GM10847 (cell line): ENCODE results near the gene PRKCSH.
A peak's percentile ranks its signal among the peaks of the same experiment; 100 is the strongest.

Source experiments
- POLR2A ChIP-seq: IDR thresholded peaks from 2 replicates; pipeline ENCODE4 v1.6.1; 2011; ENCODE audit not compliant: insufficient read length; ENCODE audit errors: extremely low read depth

The PRKCSH gene, protein sequence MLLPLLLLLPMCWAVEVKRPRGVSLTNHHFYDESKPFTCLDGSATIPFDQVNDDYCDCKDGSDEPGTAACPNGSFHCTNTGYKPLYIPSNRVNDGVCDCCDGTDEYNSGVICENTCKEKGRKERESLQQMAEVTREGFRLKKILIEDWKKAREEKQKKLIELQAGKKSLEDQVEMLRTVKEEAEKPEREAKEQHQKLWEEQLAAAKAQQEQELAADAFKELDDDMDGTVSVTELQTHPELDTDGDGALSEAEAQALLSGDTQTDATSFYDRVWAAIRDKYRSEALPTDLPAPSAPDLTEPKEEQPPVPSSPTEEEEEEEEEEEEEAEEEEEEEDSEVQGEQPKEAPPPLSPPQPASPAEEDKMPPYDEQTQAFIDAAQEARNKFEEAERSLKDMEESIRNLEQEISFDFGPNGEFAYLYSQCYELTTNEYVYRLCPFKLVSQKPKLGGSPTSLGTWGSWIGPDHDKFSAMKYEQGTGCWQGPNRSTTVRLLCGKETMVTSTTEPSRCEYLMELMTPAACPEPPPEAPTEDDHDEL

DNA sequence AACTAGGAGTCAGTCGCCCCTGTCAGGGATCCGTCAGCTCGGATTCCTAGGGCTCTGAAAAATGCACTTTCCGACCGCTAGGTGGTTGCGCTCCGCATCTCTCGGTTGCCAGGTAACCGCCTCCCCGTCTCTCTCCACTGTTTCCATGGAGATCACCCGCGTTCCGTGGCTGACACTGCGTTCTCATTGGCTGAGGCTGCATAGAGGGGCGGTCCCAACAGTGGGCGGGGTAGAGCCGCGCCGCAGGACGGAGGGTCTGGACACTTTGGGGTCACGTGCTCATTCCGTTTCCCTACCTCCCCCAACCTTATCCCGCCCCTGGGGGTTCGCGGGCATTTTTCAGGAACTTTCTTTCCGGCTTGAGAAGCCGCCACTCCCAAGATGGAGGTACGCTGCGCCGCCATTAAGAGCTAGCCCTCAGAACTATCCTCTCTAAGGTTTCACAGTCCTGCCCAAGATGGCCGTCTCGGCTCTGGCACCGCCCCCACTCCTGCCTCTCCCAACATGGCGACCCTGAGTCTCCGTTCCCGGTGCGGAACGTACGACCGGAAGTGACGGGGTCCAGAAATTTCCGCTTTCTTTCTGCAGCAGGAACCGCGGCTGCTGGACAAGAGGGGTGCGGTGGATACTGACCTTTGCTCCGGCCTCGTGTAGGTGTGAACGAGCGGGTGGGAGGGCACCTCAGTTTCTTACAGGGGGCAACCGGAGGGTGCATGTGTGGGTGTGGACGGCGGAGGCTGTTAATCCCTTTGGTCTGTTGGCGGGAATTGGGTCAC lies at the start of gene PRKCSH, which contains the start of gene ODAD3:
Gene PRKCSH (plus strand): TSS at position 579 of the 776 bp plus-strand sequence. CDS start 483 bp downstream, outside the sequence.
Gene ODAD3 (minus strand): TSS at position 65 of the 776 bp plus-strand sequence. CDS start 105 bp downstream, outside the sequence.
- peak; percentile 74 for TF ChIP-seq POLR2A

DNA sequence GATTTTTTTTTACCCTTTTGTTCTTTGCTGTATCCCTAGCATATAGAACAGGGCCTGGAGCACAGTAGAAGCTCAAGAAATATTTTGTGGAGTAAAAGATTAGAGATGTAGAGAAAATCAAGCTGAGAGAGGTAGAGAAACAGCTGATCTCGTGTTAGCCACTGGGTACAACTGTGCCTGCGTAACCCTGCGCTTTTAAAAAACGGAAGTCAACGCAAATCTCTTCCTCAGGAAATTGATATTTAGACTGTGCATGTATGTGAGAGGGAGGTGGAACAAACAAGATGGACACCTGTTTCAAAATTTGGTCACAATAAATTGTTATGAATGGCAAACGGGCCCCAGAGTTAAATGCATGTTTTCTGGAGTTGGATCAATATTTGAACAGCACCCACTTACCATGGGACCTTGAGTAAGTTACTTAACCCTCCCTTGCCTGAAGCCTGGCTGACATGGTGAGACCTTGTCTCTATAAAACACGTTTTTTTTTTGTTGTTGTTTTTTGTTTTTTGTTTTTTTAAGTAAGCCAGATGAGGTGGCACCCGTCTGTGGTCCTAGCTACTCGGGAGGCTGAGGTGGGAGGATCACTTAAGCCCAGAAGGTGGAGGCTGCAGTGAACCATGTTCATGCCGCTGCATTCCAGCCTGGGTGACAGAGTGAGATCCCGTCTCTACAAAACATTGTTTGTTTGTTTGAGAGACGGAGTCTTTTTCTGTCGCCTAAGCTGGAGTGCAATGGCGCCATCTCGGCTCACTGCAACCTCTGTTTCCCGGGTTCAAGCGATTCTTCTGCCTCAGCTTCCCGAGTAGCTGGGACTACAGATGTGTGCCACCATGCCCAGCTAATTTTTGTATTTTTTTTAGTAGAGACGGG lies 48.0 kb upstream of the PRKCSH start:
- TF ChIP-seq POLR2A: no peak

DNA sequence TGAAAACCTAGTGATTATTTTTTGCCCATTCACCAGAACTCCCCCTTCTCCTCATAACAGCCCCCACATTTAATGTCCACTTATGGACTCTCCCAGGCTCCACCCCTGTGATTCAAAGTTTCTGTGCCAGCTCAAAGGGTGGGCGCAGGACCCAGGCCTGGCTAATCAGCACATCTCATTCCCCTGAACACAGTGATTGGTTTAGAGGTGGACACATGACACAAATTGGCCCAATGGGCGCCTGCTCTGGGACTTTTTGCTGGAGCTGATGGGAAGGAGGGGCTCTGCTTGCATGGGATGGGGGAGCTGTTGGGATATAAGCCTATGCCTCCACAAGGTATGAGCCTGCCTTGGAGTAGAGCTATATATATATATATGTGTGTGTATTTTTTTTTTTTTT lies 45.1 kb upstream of the PRKCSH start:
- no peak for TF ChIP-seq POLR2A

DNA sequence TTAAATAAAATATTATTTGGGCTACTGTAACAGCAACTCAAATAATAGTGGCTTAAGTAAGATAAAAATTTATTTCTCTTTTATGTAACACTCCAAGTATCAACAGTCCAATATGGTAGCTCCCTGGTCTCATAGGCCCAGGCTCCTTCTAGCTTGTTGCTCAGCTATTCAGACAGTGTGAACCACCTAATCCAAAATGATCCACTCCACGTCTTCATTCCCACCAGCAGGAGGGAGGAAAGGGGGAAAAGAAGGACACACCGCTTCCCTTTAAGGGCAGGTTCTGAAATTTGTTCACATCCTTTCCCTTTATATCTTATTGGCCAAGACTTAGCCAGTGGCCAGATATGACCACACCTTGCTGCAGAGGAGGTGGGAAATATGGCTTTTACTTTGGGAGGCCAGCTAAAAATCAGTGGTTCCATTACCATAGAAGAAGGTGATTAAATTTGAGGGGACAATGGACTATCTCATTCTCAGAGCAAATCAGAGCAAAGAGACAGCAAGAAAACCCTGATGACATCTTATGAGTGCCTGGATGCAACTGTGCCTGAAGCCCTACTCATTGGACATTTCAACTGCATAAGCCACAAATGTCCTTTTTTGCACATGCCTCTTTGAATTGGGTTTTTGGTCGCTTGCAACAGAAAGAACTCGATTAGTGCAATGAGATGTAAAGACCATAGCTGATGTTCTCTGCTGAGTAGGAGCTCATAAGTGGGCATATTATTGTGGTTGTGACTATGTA lies 44.3 kb upstream of the PRKCSH start:
- no peak for TF ChIP-seq POLR2A

DNA sequence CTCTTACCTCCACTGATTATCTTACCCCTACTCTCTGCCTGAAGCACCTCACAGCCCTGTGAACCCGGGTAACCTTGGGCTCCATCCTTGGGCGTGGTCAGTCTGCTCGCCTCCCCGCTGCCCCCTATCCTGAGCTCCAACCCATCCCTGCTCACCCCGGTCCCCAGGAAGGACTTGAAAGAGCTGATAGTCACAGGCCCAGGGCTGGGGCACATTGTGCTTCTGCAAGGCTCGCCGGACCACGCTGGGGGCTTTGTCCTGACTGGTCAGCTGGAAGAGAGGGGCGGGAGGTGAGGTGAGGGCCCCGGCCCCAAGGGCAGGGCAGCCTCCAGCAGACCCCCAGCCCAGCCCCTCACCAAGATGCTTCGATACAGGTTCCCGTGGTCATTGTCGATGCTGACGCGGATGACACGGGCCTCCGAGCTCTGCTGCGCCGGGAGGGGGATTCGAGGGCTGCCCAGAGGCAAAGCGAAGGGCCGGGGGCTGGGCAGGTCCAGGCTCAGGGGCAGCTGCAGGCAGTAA lies 38.3 kb upstream of the PRKCSH start:
- no peak for TF ChIP-seq POLR2A

DNA sequence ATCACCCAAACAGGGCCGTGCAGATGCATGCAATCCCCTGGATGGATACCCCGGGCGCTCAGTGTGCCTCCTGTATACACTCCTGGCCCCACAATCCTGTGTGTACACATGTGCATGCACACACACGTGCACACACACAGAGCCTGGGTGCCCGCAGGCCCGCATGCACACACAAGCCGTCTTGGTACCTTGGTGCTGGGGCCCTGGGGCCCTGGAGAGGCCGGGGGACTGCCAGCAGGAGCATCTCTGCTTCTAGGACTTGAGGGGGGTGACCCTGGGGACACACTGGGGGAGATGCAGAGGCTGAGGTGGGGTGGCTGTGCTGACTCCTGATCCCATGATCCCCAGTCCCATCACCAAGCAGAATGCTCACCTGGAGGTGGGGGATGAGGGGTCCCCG lies 35.8 kb upstream of the PRKCSH start:
- TF ChIP-seq POLR2A: no peak

DNA sequence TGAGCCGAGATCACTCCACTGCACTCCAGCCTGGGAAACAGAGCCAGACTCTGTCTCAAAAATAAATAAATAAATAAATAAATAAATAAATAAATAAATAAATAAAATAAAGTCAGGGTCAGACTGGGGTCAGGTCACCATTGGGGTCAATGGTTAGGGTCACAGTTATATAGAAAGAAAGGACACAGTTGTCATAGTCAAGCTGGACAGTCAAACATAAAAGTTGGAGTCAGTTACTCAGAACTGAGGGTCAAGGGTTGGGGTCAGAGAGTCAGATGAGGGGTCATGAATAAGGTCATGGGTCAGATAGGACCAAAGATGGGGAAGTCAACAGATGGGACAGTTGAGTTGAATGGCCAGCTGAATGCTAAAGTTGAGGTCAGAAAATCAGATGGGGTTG lies 34.6 kb upstream of the PRKCSH start:
- no peak for TF ChIP-seq POLR2A

DNA sequence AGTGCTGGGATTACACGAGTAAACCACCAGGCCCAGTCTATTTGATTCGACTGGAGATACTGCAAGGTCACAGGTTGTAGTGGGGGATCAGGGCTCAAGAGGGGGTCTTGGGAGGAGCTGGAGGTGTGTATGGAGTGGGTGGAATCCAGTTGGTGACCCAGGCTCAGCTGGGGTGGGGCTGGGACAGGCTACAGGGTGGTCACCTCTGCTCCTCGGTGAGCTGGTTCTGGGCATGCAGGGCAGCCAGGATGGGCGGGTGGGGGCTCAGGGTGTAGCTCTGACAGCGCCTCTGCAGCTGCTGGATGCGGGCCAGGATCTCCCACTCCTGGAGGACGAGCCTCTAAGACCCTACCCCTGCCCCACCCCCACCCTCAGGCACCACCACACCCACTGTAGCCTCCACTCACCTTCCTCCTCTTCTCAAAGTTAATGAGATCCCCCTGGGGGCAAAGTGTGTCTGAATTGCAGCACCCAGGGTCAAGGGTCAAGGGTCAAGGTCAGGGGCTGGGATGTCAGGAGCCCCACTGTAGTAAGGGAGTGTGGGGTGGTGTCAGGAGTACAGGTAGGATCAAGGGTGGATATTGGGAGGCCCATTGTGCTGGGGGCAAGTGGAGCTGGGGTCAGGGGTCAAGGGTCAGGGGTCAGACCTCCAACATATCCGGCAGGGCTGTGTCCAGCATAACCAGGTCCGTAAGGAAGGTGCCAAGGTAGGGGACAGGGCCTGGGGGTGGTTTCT lies 33.5 kb upstream of the PRKCSH start:
- no peak for TF ChIP-seq POLR2A

DNA sequence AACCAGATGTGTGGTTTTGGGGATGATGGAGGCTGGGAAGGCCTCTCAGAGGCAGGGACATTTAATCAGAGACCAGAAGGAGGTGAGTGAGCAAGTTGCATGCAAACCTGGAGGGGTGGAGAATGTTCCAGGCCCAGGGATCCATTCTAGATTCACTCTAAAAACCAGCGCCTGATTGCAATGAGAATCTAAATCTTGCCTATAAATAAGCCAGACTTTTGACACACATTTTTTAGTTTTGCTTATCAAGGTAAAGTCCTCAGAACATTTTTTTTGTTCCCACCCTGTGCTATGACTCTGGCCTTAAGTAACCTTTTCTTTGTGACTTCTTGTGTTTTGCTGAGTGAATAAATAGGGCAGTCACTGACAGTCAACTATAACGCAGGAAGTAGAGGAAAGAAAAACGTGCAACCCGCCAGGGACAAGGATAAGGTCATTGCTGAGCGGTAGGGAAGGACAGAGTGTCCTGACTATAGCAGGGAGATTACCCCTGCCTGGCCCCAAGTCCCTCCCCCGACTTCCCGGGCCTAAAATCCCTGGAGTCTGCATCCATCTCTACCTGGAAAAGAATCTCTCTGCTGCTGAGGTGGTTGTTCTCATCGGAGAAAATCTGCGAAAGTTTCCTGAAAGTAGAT lies 30.7 kb upstream of the PRKCSH start:
- TF ChIP-seq POLR2A: no peak

DNA sequence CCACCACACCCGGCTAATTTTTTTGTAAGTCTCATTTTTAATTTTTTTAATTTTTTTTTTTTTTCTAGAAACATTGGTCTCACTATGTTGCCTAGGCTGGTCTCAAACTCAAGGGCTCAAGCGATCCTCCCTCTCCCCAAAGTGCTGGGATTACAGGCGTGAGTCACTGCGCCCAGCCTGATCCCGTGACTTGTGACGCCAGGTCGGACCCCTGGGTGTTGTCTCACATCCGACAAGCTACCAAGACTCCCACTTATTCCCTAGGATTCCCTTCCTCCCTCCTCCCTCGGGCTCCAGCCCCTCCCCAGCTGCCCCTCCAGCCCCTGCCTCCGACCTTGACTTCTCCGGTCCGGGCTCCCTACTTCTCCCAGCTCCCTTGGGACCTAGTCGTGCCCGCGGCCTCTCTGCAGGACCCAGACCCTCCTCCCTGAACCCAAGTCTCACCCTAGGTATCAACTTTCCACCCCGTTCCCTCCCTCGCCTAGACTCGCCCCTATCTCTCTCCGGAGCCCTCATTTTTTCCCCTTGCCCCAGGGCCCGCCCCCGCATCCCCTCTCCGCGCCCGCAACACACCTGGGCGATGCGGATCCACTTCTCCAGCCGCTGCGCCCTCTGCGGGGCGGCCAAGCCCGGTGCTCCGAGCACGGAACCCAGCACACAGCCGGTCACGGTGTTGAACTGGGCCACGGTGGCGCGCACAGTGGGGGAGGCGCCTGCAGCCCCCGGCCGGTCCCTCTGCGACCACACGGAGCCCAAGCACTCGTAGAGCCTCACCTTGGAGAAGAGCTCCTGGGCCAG lies 29.4 kb upstream of the PRKCSH start:
- TF ChIP-seq POLR2A: no peak

DNA sequence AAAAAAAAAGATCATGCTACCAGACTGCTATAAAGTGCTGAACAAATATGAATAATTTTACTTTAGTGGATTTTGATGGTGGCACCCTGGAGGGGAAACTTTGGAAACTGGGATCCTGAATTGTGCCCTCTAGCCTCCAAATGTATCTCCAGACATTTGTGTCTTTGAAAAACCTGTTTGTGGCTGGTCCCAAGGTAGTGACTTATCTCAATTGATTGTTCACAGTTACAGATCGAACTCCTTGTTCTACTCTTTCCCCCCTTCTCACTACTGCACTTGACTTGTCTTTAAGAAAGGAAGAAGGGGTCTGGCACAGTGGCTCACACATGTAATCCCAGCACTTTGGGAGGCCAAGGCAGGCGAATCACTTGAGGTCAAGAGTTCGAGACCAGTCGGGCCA lies 26.8 kb upstream of the PRKCSH start:
- TF ChIP-seq POLR2A: no peak

DNA sequence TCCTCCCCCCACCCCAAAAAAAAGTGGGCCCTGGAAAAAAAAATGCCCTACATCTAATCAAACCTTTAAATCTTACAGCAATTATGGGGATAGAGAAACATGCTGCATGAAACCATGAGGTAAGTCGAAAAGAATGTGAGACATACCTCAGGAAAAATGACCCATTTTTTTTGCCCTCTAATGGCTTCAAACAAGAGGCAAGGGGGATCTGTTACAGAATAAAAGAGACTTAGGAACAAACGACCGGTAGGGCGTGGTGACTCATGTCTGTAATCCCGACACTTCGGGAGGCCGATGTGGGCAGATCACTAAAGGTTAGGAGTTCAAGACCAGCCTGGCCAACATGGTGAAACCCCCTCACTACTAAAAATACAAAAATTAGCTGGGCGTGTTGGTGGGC lies 24.8 kb upstream of the PRKCSH start:
- no peak for TF ChIP-seq POLR2A
